SIG-M5 treated with dmso at 0.1 percent for 504 hours (cell line): ENCODE data around the gene WDFY3.

Source experiments
- DNase-seq: peaks from one replicate; lab custom pipeline; 2025; ENCODE audit not compliant: unreplicated experiment; lab: John Stamatoyannopoulos, UW

The WDFY3 gene

GRCh38 chr4:84803720-84804119 is 162.8 kb downstream of the WDFY3 start:
- no peak for DNase-seq

GRCh38 chr4:84803116-84803515 is 163.4 kb downstream of the WDFY3 start:
- no peak for DNase-seq

DNA sequence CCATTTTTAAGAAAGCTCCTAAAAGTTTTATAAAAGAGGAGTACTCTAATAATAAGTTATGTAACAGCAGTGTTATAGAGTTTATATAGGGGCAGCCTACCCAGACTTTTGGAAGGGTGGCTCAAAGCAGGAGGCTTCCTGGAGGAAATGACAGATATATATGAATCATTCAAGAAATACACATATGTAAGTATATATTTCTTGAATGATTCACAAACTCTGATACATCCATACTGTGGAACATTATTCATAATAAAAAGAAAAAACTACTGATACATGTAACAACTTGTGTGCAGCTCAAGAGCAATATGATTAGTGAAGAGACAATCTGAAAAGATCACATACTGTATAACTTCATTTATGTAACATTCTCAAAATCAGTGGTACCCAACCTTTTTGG is 166.2 kb downstream of the WDFY3 start:
- DNase-seq: no peak

DNA sequence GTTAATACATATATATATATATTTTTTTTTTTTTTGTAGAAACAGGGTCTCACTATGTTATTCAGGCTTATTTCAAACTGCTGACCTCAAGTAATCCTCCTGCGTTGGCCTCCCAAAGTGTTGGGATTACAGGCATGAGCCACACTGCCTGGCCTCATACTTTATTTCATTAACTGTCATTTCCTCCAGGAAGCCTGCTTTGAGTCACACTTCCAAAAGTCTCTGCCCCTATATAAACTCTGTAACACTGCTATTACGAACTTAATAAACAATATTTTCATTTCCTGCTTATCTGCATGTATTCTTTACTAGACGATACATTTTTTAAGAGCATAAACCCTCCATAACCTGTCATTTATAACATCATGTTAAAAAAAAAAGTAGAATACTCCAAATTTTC is 167.2 kb downstream of the WDFY3 start:
- DNase-seq: no peak

GRCh38 chr4:84796394-84796793 is 170.1 kb downstream of the WDFY3 start:
- no peak for DNase-seq

GRCh38 chr4:84792366-84793301 is 173.9 kb downstream of the WDFY3 start:
- no peak for DNase-seq

DNA sequence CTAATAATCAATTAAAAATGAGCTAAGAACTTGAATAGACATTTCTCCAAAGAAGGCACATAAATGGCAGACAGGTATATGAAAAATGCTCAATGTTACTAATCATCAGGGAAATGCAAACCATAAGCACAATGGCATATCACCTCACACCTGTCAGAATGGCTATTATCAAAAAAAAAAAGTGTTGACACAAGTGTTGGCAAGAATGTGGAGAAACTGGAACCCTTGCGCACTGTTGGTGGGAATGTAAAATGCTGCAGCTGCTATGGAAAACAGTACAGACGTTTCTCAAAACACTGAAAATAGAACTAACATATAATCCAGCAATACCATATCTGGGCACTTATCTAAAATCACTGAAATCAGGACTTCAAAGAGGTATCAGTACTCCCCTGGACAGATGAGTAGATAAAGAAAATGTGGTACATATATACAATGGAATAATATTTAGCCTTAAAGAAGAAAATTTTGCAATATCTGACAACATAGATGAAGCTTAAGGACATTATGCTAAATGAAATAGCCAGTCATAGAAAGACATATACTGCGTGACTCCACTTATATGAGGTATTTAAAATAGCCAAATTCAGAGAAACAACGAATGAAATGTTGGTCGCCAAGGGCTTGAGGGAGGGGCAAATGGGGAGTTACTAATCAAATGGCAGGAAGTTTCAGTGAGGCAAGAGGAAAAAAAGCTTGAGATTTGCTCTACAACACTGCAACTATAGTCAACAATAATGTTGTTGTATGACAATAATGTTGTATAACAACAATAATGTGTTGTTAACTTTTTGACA is 175.5 kb downstream of the WDFY3 start:
- no peak for DNase-seq

GRCh38 chr4:84786478-84786877 is 180.0 kb downstream of the WDFY3 start:
- DNase-seq: no peak

- DNase-seq: no peak
These were observed 184.0 kb downstream of the WDFY3 start for GRCh38 chr4:84782517-84782916.

- DNase-seq: no peak
These were observed 185.8 kb downstream of the WDFY3 start for GRCh38 chr4:84780719-84781118.

- no peak for DNase-seq
These were observed 188.4 kb downstream of the WDFY3 start for GRCh38 chr4:84778041-84778440.

DNA sequence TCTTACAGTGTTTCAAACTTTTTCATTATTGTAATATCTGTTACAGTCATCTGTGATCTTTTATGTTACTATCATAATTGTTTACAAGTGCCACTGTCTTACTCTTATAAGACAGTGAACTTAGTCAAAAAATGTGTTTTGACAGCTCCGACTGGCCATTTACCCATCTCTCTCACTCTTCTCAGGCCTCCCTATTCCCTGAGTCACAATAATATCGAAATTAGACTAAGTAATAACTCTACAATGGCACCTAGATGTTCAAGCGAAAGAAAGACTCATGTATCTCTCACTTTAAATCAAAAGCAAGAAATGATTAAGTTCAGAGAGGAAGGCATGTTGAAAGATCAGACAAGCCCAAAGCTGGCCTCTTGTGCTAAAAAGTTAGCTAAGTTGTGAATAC is 199.3 kb downstream of the WDFY3 start:
- DNase-seq: no peak

DNA sequence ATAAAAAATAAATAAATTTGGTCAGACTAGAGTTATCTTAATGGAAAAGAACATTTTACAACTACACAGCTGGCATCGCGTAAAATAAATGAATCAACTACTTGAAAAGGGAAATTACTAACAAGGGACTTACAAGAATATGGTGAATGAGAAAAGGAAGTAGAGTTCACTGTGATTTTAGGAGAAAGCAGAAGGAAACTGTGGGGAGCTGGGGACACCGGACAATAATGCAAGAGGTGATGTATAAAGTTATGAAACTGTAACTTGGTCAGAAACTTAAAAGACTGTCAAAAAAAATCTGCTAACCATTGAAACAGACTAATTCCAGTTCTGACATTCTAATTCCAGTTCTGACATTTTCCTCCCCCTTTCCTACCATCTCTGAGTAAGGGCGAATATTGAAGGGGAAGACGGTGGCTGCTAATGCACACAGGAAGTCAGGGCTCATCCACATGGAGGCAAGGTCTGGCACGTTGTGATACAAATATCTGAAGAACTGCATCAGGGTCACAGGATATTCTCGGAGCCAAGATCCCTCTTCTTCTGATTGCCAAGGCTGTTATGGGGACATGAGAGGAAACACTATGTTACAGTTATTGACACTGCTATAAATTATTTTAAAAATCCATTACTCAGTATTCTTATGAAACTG is 213.0 kb downstream of the WDFY3 start:
- DNase-seq: peak; percentile 38

DNA sequence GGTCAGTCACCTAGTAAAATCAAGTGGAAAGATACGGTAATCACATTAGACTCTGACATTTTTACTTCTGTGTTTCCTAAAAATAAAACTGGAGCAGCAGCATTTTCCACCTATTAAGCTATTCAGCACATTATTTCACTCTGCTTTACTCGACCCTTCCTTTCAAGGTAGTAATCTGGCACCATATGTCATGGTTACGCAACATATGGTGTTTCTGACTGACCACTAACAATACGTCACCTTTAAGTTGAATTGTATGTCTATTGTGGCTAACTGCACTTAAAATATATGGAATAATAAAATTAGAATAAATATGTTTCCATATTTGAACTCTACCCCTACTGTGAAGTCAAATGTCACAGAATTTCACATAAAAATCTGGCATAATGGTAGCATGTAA is 214.8 kb downstream of the WDFY3 start:
- DNase-seq: no peak

DNA sequence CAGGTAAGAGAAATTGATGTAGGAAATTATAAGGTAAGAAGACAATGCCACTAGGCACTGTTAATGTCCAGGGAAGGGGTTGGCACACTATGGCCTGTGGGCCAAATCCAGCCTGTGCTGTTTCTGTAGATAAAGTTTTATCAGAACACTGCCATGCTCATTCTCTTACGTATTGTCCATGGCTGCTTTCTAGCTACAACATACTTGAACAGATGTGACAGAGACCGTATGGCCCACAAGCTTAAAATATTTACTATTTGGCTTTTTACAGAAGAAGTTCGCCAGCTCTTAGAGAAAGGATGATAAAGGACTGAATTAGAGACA is 215.6 kb downstream of the WDFY3 start:
- DNase-seq: no peak

DNA sequence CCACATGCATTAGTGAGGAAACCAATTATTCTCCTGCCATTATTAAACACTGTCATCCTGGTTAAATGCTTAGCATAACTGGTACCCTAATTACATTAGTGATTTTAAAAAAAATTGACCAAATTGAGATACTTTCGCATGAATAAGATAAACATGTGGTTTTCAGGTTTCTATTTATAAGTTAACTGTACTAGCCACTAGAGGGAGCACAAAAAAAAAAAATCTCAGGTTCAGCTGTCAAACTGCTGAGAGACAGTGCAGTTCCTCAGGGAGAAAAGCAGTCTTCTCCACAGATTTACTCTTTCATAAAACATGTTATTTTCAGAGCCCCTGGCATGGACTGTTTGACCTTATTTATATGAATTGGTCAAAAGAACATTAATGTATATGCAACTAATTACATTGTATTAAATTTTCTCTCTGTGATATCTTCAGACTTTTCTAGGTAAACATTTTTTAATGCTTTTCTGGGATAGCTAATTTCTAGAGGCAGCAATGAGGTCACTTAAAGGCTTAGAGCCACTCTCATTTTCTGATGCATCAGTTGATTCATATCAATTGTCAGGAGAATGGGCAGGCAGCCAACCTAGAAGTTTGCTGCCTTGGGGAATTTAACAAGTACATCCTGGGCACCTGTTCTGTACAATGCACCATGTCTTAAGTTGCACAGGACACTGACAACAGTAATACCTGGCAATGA is 216.1 kb downstream of the WDFY3 start:
- peak; percentile 47 for DNase-seq

GRCh38 chr4:84740057-84740456 is 226.4 kb downstream of the WDFY3 start:
- DNase-seq: no peak

DNA sequence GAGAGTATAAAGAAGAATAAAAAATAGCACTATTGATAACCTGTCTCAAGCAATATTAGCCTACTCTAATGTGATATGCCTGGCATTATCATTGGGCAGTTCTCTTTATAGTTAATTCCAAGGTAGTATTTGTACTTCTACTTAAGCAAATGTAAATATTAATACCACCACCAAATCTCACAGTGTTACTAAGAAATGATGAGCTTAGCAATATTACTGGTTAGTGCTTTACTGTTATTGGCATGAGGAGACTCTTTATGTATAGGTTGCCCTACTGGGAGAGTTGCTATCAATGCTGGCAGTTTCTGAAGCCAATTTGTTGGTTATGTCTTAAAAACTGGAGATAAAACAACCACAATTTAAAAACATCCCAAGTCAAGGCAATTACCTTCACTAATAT is 227.9 kb downstream of the WDFY3 start:
- no peak for DNase-seq

- no peak for DNase-seq
These were observed 228.8 kb downstream of the WDFY3 start for GRCh38 chr4:84737656-84738055.

- no peak for DNase-seq
These were observed 232.5 kb downstream of the WDFY3 start for GRCh38 chr4:84734037-84734436.

DNA sequence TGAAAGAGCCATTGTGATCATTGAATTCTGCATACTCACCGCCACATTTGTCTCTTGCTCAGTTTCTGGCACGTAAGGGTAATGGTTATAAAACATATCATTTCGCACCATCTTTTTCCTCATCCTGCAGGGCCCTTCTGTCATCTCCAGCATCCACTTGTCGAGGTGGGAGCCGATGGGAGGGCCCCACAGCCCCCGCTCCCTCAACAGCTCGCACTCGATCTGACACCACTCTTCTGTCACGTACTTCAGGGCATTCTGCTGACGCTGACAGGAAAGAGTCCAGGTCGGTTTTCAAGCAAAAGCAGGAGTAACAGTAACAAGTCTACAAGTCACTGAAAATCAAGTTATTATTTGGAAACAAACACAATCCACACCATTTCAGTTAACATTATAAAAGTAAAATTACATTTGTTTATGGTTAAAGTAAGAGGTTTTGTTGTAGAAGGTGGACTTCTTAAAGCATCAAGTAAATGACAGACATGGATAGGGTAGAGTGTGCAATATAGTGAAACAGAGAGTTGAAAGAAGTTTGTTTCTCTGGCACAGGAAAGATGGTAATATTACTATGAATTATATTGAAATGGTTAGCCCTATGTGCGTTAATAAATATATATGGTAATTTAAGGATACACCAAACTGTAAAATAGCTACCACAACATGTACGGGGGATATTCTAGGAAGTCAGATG is 233.0 kb downstream of the WDFY3 start:
- no peak for DNase-seq
